Coronary artery (tissue), 2 donors: ENCODE data around the gene XPNPEP2.

Experiments
- DNase-seq: peaks from one replicate; pipeline ENCODE4 v3.0.0-alpha.2; 2017; ENCODE audit warnings: low spot score
- H3K27ac ChIP-seq, 2 donors: fragments of 200-600 bp; sonication (generic); one replicate each; pipeline ENCODE4 v1.5.1; 2016 to 2019
- H3K4me3 ChIP-seq: fragments of 200-600 bp; sonication (generic); 2 replicates; pipeline ENCODE4 v1.5.1; 2016; ENCODE audit warnings: mild to moderate bottlenecking, moderate library complexity
- TF ChIP-seq, protein P1 (sequence below): fragments of 200-600 bp; sonication (generic); IDR thresholded peaks from one replicate; pipeline ENCODE4 v1.5.1; 2019; ENCODE audit warnings: antibody characterized with exemption

Gene XPNPEP2, protein sequence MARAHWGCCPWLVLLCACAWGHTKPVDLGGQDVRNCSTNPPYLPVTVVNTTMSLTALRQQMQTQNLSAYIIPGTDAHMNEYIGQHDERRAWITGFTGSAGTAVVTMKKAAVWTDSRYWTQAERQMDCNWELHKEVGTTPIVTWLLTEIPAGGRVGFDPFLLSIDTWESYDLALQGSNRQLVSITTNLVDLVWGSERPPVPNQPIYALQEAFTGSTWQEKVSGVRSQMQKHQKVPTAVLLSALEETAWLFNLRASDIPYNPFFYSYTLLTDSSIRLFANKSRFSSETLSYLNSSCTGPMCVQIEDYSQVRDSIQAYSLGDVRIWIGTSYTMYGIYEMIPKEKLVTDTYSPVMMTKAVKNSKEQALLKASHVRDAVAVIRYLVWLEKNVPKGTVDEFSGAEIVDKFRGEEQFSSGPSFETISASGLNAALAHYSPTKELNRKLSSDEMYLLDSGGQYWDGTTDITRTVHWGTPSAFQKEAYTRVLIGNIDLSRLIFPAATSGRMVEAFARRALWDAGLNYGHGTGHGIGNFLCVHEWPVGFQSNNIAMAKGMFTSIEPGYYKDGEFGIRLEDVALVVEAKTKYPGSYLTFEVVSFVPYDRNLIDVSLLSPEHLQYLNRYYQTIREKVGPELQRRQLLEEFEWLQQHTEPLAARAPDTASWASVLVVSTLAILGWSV

DNA sequence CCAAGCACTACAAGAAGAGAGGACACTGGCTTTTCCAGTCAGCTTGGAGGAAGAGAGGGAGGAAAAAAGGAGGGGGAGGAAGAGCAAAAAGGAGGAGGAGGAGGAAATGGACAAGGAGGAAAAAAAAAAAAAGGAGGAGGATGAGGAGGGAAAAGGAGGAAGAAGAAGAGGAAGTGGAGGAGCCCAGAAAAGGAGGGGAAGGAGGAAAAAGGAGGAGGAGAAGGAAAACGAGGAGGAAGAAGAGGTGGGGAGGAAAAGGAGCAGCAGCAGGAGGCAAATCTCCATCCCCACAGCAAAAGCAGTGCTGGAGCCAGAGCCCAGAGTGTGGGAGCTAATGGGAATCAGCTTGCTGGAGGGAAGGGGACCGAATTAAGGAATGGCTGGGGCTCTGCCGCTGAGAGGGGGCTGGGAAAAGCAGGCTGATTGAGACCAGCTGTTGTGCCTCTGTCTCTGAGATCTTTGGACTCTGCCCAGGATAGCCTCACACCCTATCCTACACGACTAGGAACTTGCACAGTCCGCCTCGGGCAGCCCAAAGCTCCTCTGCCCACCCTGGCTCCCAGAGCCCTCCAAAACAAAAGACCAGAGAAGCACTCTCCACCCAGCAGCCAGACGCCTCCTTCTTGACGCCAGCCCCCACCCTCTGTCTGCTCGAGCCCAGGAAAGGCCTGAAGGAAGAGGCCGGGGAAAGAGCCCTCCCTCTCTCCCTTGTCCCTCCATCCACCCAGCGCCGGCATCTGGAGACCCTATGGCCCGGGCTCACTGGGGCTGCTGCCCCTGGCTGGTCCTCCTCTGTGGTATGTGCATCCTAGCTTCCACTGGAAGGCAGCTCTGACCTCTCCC is at the start of gene XPNPEP2:
TSS of gene XPNPEP2 (plus strand) at position 514 of the 843 bp plus-strand sequence. CDS start at position 749, 235 bp downstream.
- DNase-seq, result no peak
- peak within 1 kb of the TSS in 1 of 2 donors; percentile 47 for H3K27ac ChIP-seq
- no peak within 1 kb of the TSS for H3K4me3 ChIP-seq
- TF ChIP-seq, protein P1, sequence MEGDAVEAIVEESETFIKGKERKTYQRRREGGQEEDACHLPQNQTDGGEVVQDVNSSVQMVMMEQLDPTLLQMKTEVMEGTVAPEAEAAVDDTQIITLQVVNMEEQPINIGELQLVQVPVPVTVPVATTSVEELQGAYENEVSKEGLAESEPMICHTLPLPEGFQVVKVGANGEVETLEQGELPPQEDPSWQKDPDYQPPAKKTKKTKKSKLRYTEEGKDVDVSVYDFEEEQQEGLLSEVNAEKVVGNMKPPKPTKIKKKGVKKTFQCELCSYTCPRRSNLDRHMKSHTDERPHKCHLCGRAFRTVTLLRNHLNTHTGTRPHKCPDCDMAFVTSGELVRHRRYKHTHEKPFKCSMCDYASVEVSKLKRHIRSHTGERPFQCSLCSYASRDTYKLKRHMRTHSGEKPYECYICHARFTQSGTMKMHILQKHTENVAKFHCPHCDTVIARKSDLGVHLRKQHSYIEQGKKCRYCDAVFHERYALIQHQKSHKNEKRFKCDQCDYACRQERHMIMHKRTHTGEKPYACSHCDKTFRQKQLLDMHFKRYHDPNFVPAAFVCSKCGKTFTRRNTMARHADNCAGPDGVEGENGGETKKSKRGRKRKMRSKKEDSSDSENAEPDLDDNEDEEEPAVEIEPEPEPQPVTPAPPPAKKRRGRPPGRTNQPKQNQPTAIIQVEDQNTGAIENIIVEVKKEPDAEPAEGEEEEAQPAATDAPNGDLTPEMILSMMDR, result no peak

DNA sequence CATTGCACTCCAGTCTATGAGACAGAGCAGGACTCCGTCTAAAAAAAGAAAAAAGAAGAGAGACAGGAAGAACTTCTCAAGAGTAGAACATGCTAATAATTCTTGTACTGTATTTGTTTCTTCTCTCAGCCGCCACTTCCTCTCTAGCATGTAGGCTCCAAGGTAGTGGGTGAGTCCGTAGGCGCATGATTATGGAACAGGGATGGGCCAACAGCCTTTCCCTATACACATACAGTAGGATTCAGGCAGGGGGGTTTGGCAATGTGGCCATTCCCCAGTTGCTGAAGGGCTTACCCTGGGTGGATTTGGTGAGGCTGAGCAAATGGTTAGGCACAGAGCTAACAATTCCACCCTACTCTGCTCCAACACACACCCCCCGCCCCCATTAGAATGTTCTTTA is 49.0 kb upstream of the XPNPEP2 start:
- Histone ChIP-seq H3K27ac (no peak overlapping the region), H3K4me3 (no peak overlapping the region)
- TF ChIP-seq, protein P1, result no peak
- no peak for DNase-seq

DNA sequence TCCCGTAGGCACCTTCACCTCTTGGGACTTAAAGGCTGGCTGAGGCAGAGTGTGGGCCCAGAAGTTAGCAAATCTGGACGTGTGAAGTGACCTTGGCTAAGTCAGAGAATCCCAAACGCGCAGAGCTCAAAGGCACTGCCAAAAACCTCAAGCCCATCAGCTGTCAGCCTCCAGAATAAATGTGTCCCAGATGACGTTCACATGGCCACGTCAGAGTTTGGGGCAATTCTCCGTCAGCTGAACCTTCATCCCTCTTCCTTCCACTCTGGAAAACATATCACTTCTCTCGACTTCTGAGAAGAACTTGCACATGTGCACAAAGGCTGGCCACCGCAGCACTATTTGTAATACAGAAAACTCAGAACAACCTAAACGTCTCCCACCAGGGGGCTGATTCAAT is 48.3 kb upstream of the XPNPEP2 start:
- no peak overlapping the region for H3K27ac ChIP-seq
- H3K4me3 ChIP-seq, result no peak overlapping the region
- DNase-seq, result peak; percentile 55
- TF ChIP-seq, protein P1, result no peak

DNA sequence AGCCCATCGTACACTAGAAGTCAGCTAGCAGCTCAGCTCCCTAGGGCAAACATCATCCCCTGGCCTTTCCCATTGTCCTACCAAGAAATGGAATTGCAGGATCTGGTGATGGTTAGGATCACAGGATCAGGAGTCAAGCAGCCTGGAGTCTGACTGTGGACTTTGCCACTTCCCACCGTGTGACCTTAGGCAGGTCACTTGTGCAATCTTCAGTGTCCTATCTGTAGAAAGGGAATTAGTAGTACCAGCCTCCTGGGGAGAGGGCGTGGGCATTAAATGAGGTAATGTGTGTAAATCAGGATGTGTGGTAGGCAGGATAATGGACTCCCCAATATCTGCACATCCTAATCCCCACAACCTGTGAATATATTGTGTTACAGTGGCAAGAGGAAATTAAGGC is 45.4 kb upstream of the XPNPEP2 start:
- Histone ChIP-seq H3K27ac (no peak overlapping the region), H3K4me3 (no peak overlapping the region)
- TF ChIP-seq, protein P1, result no peak
- DNase-seq, result peak; percentile 65

DNA sequence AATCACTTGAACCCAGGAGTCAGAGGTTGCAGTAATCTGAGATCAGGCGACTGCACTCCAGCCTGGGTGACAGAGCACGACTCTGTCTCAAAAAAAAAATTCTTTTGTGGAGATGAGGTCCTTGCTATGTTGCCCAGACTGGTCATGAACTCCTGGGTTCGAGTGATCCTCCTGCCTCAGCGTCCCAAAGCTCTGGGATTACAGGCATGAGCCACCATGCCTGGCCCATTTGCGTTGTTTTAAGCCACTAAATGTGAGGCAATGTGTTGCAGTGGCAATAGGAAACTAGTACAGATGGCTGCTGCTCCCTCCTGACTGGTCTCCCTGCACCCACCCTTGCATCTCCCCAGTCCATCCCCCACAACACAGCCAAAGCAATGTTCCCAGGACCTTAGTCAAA is 44.0 kb upstream of the XPNPEP2 start:
- DNase-seq, result peak; percentile 12
- Histone ChIP-seq H3K4me3 (no peak overlapping the region), H3K27ac (no peak overlapping the region)
- TF ChIP-seq, protein P1, result no peak

DNA sequence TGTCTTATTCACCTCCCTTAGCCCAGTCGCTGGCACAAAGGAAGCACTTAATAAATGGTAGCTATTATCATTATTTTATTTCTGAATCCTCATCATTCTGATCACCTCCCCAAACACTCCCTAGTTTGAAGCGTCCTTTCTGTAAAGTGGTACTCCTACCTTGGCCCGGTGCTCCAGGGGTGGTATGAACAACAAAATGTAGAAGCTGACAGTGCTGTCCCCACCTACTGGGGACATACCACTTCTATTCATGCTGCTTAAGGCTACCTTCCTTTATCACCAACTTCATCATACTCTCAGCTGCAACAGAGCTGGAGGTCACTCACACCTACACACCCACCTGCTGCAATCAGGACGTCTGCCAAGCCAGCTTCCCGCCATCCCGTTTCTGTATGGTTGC is 43.2 kb upstream of the XPNPEP2 start:
- Histone ChIP-seq H3K4me3 (no peak overlapping the region), H3K27ac (no peak overlapping the region)
- DNase-seq, result peak; percentile 7
- TF ChIP-seq, protein P1, result no peak
